ENCODE measurements around the gene TGFBRAP1.

DNA sequence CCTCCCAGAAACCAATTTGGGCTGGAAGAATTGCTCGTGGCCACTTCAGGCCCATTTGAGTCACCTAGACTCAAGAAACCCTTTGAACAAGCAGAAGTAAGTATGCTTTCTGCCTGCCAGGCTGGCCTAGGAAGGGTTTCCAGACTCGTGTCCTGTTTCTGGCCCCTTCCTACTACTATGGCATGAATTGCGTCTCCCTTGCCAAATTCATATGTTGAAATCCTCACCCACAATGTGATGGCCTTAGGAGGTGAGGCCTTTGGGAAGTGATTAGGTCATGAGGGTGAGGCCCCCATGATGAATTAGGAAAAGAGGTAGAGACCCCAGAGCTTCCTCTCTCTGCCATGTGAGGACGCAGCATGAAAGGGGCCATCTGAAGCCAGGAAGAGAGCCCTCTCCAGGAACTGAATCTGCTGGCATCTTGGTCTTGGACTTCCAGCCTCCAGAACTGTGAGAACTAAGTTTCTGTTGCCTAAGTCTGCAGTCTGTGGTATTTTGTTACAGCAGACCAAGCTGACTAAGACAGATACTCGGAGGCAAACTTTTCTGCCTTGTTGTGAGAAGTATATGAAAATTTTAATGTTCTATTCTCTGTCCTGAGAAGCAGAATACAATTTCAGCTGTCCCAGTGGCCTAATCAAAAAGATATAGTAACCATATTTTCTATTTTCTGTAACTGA, 74.9 kb downstream of the TGFBRAP1 start:
- no peak for TF ChIP-seq POLR2A (conservative IDR thresholded peaks at IDR 0.05)
- TF ChIP-seq, protein P1, sequence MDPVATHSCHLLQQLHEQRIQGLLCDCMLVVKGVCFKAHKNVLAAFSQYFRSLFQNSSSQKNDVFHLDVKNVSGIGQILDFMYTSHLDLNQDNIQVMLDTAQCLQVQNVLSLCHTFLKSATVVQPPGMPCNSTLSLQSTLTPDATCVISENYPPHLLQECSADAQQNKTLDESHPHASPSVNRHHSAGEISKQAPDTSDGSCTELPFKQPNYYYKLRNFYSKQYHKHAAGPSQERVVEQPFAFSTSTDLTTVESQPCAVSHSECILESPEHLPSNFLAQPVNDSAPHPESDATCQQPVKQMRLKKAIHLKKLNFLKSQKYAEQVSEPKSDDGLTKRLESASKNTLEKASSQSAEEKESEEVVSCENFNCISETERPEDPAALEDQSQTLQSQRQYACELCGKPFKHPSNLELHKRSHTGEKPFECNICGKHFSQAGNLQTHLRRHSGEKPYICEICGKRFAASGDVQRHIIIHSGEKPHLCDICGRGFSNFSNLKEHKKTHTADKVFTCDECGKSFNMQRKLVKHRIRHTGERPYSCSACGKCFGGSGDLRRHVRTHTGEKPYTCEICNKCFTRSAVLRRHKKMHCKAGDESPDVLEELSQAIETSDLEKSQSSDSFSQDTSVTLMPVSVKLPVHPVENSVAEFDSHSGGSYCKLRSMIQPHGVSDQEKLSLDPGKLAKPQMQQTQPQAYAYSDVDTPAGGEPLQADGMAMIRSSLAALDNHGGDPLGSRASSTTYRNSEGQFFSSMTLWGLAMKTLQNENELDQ (CRISPR knock-in tag; IDR thresholded peaks at IDR 0.05; ENCODE audit: borderline replicate concordance) = no peak
